ENCODE data around the gene CFAP99. TPM values are rescaled to one million over a fixed set of nuclear protein-coding genes. Genes with fewer than 3 reads are reported as not detected.

CFAP99 gene
- total RNA-seq, 1 donor from 2014 or later, result not detected

GRCh38 chr4:2412885-2413716 is 5.7 kb upstream of the CFAP99 start:
- H3K27ac Mint-ChIP-seq, result no peak overlapping the region

GRCh38 chr4:2413821-2414610 is 4.7 kb upstream of the CFAP99 start:
- peaks cover 16% of the 10 kb centered on the region for H3K4me1 Mint-ChIP-seq
- H3K9ac ChIP-seq, result no peak overlapping the region
- H3K36me3 Mint-ChIP-seq, result no peaks in the 10 kb centered on the region
- H3K27me3 ChIP-seq, result peaks cover 77% of the 10 kb centered on the region
- peaks cover 15% of the 10 kb centered on the region for H3K4me1 ChIP-seq
- H3K4me3 Mint-ChIP-seq, result no peak overlapping the region
- H3K4me2 ChIP-seq, result no peak overlapping the region
- no peaks in the 10 kb centered on the region for H3K9me3 ChIP-seq (ENCODE audit: low read depth)
- no peak overlapping the region for H2AFZ ChIP-seq (replicated peaks)
- peaks cover 57% of the 10 kb centered on the region for H3K27me3 Mint-ChIP-seq (ENCODE audit: insufficient read depth, low read depth)
- H3F3A ChIP-seq (ENCODE audit: low read depth), result peaks cover 32% of the 10 kb centered on the region
- DNase-seq (ENCODE audit: low spot score), result peak; percentile 5
- H3K79me2 ChIP-seq (ENCODE audit: low read depth), result no peaks in the 10 kb centered on the region
- no peaks in the 10 kb centered on the region for H3K36me3 ChIP-seq
- peaks cover 24% of the 10 kb centered on the region for H4K20me1 ChIP-seq (ENCODE audit: low read depth)
- H3K27ac Mint-ChIP-seq, result no peak overlapping the region
- no peak overlapping the region for H3K27ac ChIP-seq
- TF ChIP-seq EZH2 (IDR thresholded peaks at IDR 0.05), result no peak
- TF ChIP-seq, protein P1, sequence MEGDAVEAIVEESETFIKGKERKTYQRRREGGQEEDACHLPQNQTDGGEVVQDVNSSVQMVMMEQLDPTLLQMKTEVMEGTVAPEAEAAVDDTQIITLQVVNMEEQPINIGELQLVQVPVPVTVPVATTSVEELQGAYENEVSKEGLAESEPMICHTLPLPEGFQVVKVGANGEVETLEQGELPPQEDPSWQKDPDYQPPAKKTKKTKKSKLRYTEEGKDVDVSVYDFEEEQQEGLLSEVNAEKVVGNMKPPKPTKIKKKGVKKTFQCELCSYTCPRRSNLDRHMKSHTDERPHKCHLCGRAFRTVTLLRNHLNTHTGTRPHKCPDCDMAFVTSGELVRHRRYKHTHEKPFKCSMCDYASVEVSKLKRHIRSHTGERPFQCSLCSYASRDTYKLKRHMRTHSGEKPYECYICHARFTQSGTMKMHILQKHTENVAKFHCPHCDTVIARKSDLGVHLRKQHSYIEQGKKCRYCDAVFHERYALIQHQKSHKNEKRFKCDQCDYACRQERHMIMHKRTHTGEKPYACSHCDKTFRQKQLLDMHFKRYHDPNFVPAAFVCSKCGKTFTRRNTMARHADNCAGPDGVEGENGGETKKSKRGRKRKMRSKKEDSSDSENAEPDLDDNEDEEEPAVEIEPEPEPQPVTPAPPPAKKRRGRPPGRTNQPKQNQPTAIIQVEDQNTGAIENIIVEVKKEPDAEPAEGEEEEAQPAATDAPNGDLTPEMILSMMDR (IDR thresholded peaks at IDR 0.05), result no peak
- no peak for TF ChIP-seq EZH2phosphoT487 (IDR thresholded peaks at IDR 0.05)
- no peaks in the 10 kb centered on the region for H3K9me3 Mint-ChIP-seq
- no peak overlapping the region for H3K4me3 ChIP-seq

More at GRCh38 chr4:2412885-2413716, 5.7 kb upstream of the CFAP99 start:
- H3K4me1 ChIP-seq, result peaks cover 15% of the 10 kb centered on the region
- Mint-ChIP-seq H3K36me3 (no peaks in the 10 kb centered on the region), H3K4me3 (peak overlapping the region; percentile 14), H3K27me3 (ENCODE audit: insufficient read depth, low read depth) (peaks cover 57% of the 10 kb centered on the region), H3K9me3 (no peaks in the 10 kb centered on the region), H3K4me1 (peaks cover 17% of the 10 kb centered on the region)
- H3K27me3 ChIP-seq, result peaks cover 69% of the 10 kb centered on the region
- H3K79me2 ChIP-seq (ENCODE audit: low read depth), result no peaks in the 10 kb centered on the region
- no peaks in the 10 kb centered on the region for H3K36me3 ChIP-seq
- H4K20me1 ChIP-seq (ENCODE audit: low read depth), result peaks cover 22% of the 10 kb centered on the region
- H3K4me2 ChIP-seq, result peak overlapping the region; percentile 70
- no peak overlapping the region for H3K27ac ChIP-seq
- peak overlapping the region; percentile 48 for H2AFZ ChIP-seq (replicated peaks)
- DNase-seq (ENCODE audit: low spot score), result peak; percentile 85
- TF ChIP-seq EZH2phosphoT487 (IDR thresholded peaks at IDR 0.05) (no peak), EZH2 (IDR thresholded peaks at IDR 0.05) (peak; percentile 39)
- TF ChIP-seq, protein P1 (IDR thresholded peaks at IDR 0.05), result peak; percentile 47
- H3K9me3 ChIP-seq (ENCODE audit: low read depth), result no peaks in the 10 kb centered on the region
- peaks cover 31% of the 10 kb centered on the region for H3F3A ChIP-seq (ENCODE audit: low read depth)
- no peak overlapping the region for H3K9ac ChIP-seq
- peak overlapping the region; percentile 26 for H3K4me3 ChIP-seq

DNA sequence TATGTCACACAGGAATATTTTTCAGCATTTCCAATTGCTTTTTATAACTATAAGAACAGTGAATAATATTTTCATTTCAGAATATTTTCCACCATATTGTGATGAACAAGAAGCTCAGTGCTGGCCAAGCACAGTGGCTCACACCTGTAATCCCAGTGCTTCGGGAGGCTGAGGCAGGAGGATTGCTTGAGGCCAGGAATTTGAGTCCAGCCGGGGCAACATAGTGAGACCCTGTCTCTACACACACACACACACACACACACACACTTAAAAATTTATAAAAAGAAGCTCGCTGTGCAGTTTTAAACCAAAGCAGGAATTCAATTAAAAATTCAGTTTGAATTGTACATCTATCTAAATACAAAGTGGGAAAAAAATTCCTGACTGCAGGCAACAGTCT is 3.5 kb upstream of the CFAP99 start:
- Histone ChIP-seq H4K20me1 (ENCODE audit: low read depth) (peaks cover 32% of the 10 kb centered on the region), H3K4me1 (peaks cover 15% of the 10 kb centered on the region), H2AFZ (replicated peaks) (no peak overlapping the region), H3K79me2 (ENCODE audit: low read depth) (no peaks in the 10 kb centered on the region), H3K27ac (no peak overlapping the region), H3K9me3 (ENCODE audit: low read depth) (no peaks in the 10 kb centered on the region), H3K4me3 (no peak overlapping the region), H3K36me3 (no peaks in the 10 kb centered on the region), H3K4me2 (no peak overlapping the region), H3K9ac (no peak overlapping the region), H3K27me3 (peaks cover 89% of the 10 kb centered on the region), H3F3A (ENCODE audit: low read depth) (peaks cover 32% of the 10 kb centered on the region)
- peaks cover 24% of the 10 kb centered on the region for H3K4me1 Mint-ChIP-seq
- H3K27me3 Mint-ChIP-seq (ENCODE audit: insufficient read depth, low read depth), result peaks cover 69% of the 10 kb centered on the region
- TF ChIP-seq EZH2phosphoT487 (IDR thresholded peaks at IDR 0.05) (no peak), EZH2 (IDR thresholded peaks at IDR 0.05) (no peak)
- TF ChIP-seq, protein P1 (IDR thresholded peaks at IDR 0.05), result no peak
- peak overlapping the region; percentile 6 for H3K4me3 Mint-ChIP-seq
- no peaks in the 10 kb centered on the region for H3K36me3 Mint-ChIP-seq
- H3K27ac Mint-ChIP-seq, result no peak overlapping the region
- H3K9me3 Mint-ChIP-seq, result no peaks in the 10 kb centered on the region
- no peak for DNase-seq (ENCODE audit: low spot score)
